Hepatocyte (in vitro differentiated cells): ENCODE data around the gene RFT1. TPM values are rescaled to one million over a fixed set of nuclear protein-coding genes. Genes with fewer than 3 reads are reported as not detected.

Source experiments
- DNase-seq: peaks from one replicate; pipeline ENCODE4 v3.0.0-alpha.2; 2016; ENCODE audit warnings: low spot score
- H2AFZ ChIP-seq: fragments of 200-600 bp; sonication (generic); 2 replicates; pipeline ENCODE4 v1.6.0; 2016; ENCODE audit warnings: antibody characterized with exemption, mild to moderate bottlenecking
- H3K27ac ChIP-seq: fragments of 200-600 bp; sonication (generic); 2 replicates; pipeline ENCODE4 v1.5.1; 2016; ENCODE audit warnings: mild to moderate bottlenecking
- H3K27me3 ChIP-seq: fragments of 200-600 bp; sonication (generic); 2 replicates; pipeline ENCODE4 v1.6.1; 2016
- H3K36me3 ChIP-seq: fragments of 200-600 bp; sonication (generic); replicated peaks from 2 replicates; pipeline ENCODE4 v1.5.1; 2016; ENCODE audit warnings: low read depth; ENCODE audit not compliant: insufficient read depth
- H3K4me1 ChIP-seq: fragments of 200-600 bp; sonication (generic); 2 replicates; pipeline ENCODE4 v1.5.1; 2016; ENCODE audit warnings: mild to moderate bottlenecking, moderate library complexity; ENCODE audit not compliant: insufficient read depth
- H3K4me2 ChIP-seq: fragments of 200-600 bp; sonication (generic); 2 replicates; pipeline ENCODE4 v1.6.0; 2016
- H3K4me3 ChIP-seq: fragments of 200-600 bp; sonication (generic); 2 replicates; pipeline ENCODE4 v1.5.1; 2016; ENCODE audit warnings: mild to moderate bottlenecking
- H3K79me2 ChIP-seq: fragments of 200-600 bp; sonication (generic); 2 replicates; pipeline ENCODE4 v1.6.0; 2017; ENCODE audit warnings: mild to moderate bottlenecking
- H3K9me2 ChIP-seq: fragments of 200-600 bp; sonication (generic); replicated peaks from 2 replicates; pipeline ENCODE4 v1.6.0; 2017; ENCODE audit warnings: mild to moderate bottlenecking; ENCODE audit not compliant: insufficient read depth
- H3K9me3 ChIP-seq: fragments of 200-600 bp; sonication (generic); 2 replicates; pipeline ENCODE4 v1.5.1; 2016; ENCODE audit warnings: low read depth, mild to moderate bottlenecking
- H4K20me1 ChIP-seq: fragments of 200-600 bp; sonication (generic); 2 replicates; pipeline ENCODE4 v1.6.0; 2016; ENCODE audit warnings: mild to moderate bottlenecking; ENCODE audit not compliant: insufficient read depth, poor library complexity, severe bottlenecking
- EZH2 ChIP-seq: fragments of 200-600 bp; sonication (generic); IDR thresholded peaks from 2 replicates; pipeline ENCODE4 v1.6.1; 2016; ENCODE audit warnings: antibody characterized with exemption, mild to moderate bottlenecking, borderline replicate concordance
- EZH2phosphoT487 ChIP-seq: fragments of 200-600 bp; sonication (generic); IDR thresholded peaks from one replicate; pipeline ENCODE4 v1.6.1; 2018; ENCODE audit warnings: antibody characterized with exemption, mild to moderate bottlenecking, low read depth, moderate library complexity; ENCODE audit not compliant: unreplicated experiment, severe bottlenecking
- WGBS: methylation state at CpG from one replicate; pipeline ENCODE4 v1.1.6; 2016; ENCODE audit warnings: low lambda C conversion rate; ENCODE audit errors: missing lambda C conversion rate; 5-methylcytosine and 5-hydroxymethylcytosine counted together
- polyA plus RNA-seq: library from polyadenylated mRNA; unstranded; fragments of >200 nt; fragmentation: Nextera tagmentation; extraction: Ambion mirVana; gene quantifications from 2 replicates; pipeline ENCODE4 v1.2.1, GENCODE V29; 2016
- total RNA-seq: library from RNA; depleted of rRNA; stranded (reverse); fragments of >200 nt; gene quantifications from 2 replicates; pipeline ENCODE4 v1.2.3, GENCODE V29; 2014
- TF ChIP-seq, protein P1 (sequence below): fragments of 200-600 bp; sonication (generic); IDR thresholded peaks from 2 replicates; pipeline ENCODE4 v1.5.1; 2016; ENCODE audit warnings: antibody characterized with exemption, mild to moderate bottlenecking; ENCODE audit not compliant: poor library complexity

Gene RFT1
- total and polyA plus RNA-seq, 2 experiments from 2014 or later = 15.9 to 32.0 TPM

DNA sequence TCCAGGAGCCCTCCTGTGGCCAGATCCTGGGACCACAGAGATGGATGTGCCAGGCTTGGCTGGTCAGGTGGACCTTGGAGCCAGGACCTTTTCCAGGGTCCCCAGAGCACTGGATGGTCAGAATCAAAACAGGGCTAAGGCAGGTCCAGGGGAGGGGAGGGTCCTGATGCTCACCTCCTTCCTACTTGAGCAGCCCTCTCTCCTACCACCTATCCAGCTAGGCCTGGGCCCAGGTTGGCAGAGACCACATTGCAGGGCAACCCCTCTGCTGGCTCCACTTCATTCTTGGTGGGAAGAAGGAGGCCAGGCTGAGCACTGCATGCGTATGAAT is 55.9 kb downstream of the RFT1 start:
- 100% methylated on average over 1 of the region's 1 CpG for WGBS
- no peaks in the 10 kb centered on the region for H3K36me3 ChIP-seq
- H3K27ac ChIP-seq = no peak overlapping the region
- H2AFZ ChIP-seq = no peak overlapping the region
- no peak overlapping the region for H3K4me3 ChIP-seq
- H4K20me1 ChIP-seq = no peaks in the 10 kb centered on the region
- DNase-seq = no peak
- H3K4me1 ChIP-seq = peaks cover 8% of the 10 kb centered on the region
- H3K27me3 ChIP-seq = no peaks in the 10 kb centered on the region
- no peak overlapping the region for H3K4me2 ChIP-seq
- no peaks in the 10 kb centered on the region for H3K9me2 ChIP-seq
- no peaks in the 10 kb centered on the region for H3K9me3 ChIP-seq
- H3K79me2 ChIP-seq = no peaks in the 10 kb centered on the region
- TF ChIP-seq EZH2 (no peak), EZH2phosphoT487 (no peak)
- TF ChIP-seq, protein P1, sequence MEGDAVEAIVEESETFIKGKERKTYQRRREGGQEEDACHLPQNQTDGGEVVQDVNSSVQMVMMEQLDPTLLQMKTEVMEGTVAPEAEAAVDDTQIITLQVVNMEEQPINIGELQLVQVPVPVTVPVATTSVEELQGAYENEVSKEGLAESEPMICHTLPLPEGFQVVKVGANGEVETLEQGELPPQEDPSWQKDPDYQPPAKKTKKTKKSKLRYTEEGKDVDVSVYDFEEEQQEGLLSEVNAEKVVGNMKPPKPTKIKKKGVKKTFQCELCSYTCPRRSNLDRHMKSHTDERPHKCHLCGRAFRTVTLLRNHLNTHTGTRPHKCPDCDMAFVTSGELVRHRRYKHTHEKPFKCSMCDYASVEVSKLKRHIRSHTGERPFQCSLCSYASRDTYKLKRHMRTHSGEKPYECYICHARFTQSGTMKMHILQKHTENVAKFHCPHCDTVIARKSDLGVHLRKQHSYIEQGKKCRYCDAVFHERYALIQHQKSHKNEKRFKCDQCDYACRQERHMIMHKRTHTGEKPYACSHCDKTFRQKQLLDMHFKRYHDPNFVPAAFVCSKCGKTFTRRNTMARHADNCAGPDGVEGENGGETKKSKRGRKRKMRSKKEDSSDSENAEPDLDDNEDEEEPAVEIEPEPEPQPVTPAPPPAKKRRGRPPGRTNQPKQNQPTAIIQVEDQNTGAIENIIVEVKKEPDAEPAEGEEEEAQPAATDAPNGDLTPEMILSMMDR = no peak

DNA sequence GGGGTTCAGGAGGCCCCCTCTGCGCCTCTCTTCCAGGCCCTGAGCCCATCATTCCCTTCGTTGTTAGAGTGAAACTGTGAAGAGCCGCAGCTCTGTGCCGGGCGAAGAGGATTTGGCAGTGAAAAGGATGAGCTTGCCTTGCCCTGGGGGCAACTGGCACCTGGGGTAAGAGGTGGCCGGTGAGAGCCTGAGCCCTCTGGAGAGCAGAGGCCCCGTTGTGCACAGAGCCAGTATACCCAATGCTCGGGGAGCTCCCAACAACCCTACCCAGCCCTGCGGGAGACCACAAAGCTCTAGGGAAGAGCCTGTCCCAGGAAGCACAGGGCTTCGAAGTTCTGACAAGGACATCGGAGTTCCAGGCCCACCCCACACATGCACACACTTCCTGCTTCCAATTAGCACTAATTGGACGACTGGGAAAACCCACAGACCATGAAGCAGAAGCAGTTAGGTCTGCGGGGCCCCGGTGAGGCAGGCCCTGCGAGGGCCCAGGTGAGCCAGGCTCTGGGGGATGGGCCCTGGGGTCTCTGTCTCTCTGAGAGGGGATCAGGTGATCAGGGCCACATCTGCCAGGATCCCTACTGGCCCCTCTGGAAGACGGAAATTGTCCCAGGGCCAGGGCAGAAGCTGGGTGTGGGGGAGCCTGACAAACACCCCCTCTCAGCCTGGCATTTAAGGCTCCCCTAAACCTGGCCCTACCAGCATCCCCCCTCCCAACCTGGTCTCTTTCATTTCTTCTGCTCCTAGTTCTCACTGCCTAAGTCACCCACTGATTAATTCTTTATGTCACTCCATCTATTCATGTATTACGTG is 56.5 kb downstream of the RFT1 start:
- H3K27me3 ChIP-seq = no peaks in the 10 kb centered on the region
- H4K20me1 ChIP-seq = no peaks in the 10 kb centered on the region
- no peak overlapping the region for H3K4me3 ChIP-seq
- no peak overlapping the region for H3K27ac ChIP-seq
- no peak for DNase-seq
- H3K9me3 ChIP-seq = no peaks in the 10 kb centered on the region
- no peaks in the 10 kb centered on the region for H3K36me3 ChIP-seq
- 79% methylated on average over 17 of the region's 17 CpGs for WGBS
- H2AFZ ChIP-seq = peak overlapping the region; percentile 85
- TF ChIP-seq, protein P1 = no peak
- TF ChIP-seq EZH2phosphoT487 (no peak), EZH2 (no peak)
- peak overlapping the region; percentile 88 for H3K4me2 ChIP-seq
- no peaks in the 10 kb centered on the region for H3K9me2 ChIP-seq
- peaks cover 8% of the 10 kb centered on the region for H3K4me1 ChIP-seq
- no peaks in the 10 kb centered on the region for H3K79me2 ChIP-seq

DNA sequence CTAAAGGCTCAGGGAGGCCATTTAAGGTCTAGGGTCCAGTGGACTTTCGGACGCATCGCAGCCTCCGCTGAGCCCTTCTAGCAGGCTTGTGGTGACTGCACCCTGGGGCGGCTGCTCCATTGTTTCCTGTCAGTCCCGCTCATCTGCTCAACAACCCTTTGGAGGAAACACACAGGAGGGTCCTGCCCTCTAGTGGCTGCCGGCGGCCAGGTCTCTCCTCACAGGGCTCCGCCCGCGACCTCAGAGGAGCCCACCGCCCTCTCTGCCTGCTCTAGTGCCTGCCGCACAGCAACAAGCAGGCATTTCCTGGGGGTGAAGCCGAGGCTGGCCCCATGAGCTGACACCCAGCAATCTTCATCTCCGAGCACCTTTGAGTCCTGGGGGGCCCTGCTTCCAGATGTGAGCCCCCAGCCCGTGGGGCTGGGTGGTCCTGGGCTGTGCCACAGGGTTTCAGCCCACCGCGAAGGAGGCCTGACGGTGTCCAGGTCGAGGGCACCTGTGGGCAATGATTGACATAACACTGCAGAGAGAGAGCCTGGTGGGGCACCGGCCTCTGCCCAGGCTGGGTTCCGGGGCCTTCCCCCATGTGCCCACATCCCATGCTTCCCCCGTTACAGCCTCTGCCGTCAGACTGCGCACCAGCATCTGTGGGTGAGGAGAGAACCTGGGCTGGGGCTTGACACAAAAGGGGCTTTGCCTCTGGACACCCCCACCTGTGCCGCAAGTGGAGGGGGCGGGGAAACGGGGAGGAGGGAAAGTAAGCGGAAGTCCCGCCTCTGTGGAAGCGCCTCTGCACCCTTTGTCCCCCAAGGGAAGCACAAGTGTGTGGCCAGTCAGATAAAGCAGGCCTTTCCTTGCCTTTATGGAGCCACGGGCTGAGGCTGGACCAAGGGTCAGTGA is 57.3 kb downstream of the RFT1 start:
- TF ChIP-seq, protein P1 = peak; percentile 97
- TF ChIP-seq EZH2phosphoT487 = no peak
- no peak for TF ChIP-seq EZH2
- Histone ChIP-seq H3K4me1 (peaks cover 8% of the 10 kb centered on the region), H3K4me3 (no peak overlapping the region), H3K27ac (peak overlapping the region; percentile 35), H3K4me2 (peak overlapping the region; percentile 88), H3K36me3 (no peaks in the 10 kb centered on the region), H3K9me2 (no peaks in the 10 kb centered on the region), H3K9me3 (no peaks in the 10 kb centered on the region), H4K20me1 (no peaks in the 10 kb centered on the region), H3K79me2 (no peaks in the 10 kb centered on the region), H3K27me3 (no peaks in the 10 kb centered on the region), H2AFZ (peak overlapping the region; percentile 85)
- WGBS = 28% methylated on average over 30 of the region's 32 CpGs
- peak; percentile 89 for DNase-seq
